H1 (cell line): ENCODE data around the gene RPTN. TPM values are rescaled to one million over a fixed set of nuclear protein-coding genes. Genes with fewer than 3 reads are reported as not detected.

Source experiments
- CTCF ChIA-PET: fragments of 300-600 bp; sonication (Branson Sonifier 250); formaldehyde crosslinking; loops from one replicate; lab custom pipeline; 2021; ENCODE audit not compliant: partially characterized antibody; lab: Charles Lee
- POLR2A ChIA-PET: fragments of 300-600 bp; sonication (Branson Sonifier 250); formaldehyde crosslinking; loops from one replicate; lab custom pipeline; 2021; ENCODE audit warnings: inconsistent platforms; ENCODE audit not compliant: partially characterized antibody; lab: Charles Lee
- DNase-seq, 2 experiments: peaks; one replicate each; pipeline versions ENCODE4 v3.0.0 to v3.0.0-alpha.2; 2010 to 2022; ENCODE audit warnings: low spot score in 2 of 2, low read depth in 1 of 2, mixed read lengths in 1 of 2
- FAIRE-seq: peaks from 2 replicates; lab custom pipeline; 2011; peaks lifted over from hg19 to GRCh38; lab: Jason Lieb, UNC
- H2AFZ ChIP-seq: 2 replicates; pipeline ENCODE4 v1.8.1; 2012; ENCODE audit warnings: low read length, inconsistent platforms
- H2AK5ac ChIP-seq: 2 replicates; pipeline ENCODE4 v1.6.1; 2013; ENCODE audit warnings: low read depth, low read length
- H2BK120ac ChIP-seq: replicated peaks from 2 replicates; pipeline ENCODE3; 2013; ENCODE audit warnings: low read depth, low read length, inconsistent platforms
- H2BK12ac ChIP-seq: 2 replicates; pipeline ENCODE4 v1.6.1; 2013; ENCODE audit warnings: low read depth, low read length
- H2BK15ac ChIP-seq: 2 replicates; pipeline ENCODE4 v1.6.1; 2013; ENCODE audit warnings: low read length
- H2BK20ac ChIP-seq: 2 replicates; pipeline ENCODE4 v1.6.1; 2013; ENCODE audit warnings: low read length
- H2BK5ac ChIP-seq: 2 replicates; pipeline ENCODE4 v1.6.1; 2013; ENCODE audit warnings: low read depth, low read length
- H3K14ac ChIP-seq: 2 replicates; pipeline ENCODE4 v1.6.1; 2013; ENCODE audit warnings: inconsistent platforms; ENCODE audit not compliant: insufficient read length
- H3K18ac ChIP-seq: 2 replicates; pipeline ENCODE4 v1.6.1; 2013; ENCODE audit warnings: low read length; ENCODE audit errors: extremely low read depth
- H3K23ac ChIP-seq: 2 replicates; pipeline ENCODE4 v1.6.1; 2013; ENCODE audit warnings: inconsistent platforms; ENCODE audit not compliant: insufficient read length
- H3K23me2 ChIP-seq: 2 replicates; pipeline ENCODE4 v1.6.1; 2013; ENCODE audit warnings: low read depth, low read length
- H3K27ac ChIP-seq: 2 replicates; pipeline ENCODE4 v1.6.1; 2011; ENCODE audit warnings: low read depth, low read length, inconsistent platforms
- H3K27me3 ChIP-seq, 4 experiments: replicated peaks in 1 of 4; 1 replicate in 1 of 4; 2 replicates in 3 of 4; pipeline versions ENCODE4 v1.6.1 to v1.8.1; 2011 to 2013; ENCODE audit warnings: low read length in 3 of 4, mild to moderate bottlenecking in 3 of 4, inconsistent platforms in 2 of 4, mixed read lengths in 2 of 4, moderate library complexity in 1 of 4; ENCODE audit not compliant: control insufficient read depth in 3 of 4, insufficient read depth in 3 of 4; ENCODE audit errors: extremely low read depth in 1 of 4
- H3K36me3 ChIP-seq, 4 experiments: 2 replicates each; pipeline versions ENCODE4 v1.6.1 to v1.8.1; 2011 to 2013; ENCODE audit warnings: mild to moderate bottlenecking in 4 of 4, low read length in 3 of 4, moderate library complexity in 2 of 4, control low read depth in 1 of 4, inconsistent platforms in 1 of 4; ENCODE audit not compliant: insufficient read depth in 4 of 4, control insufficient read depth in 2 of 4
- H3K4ac ChIP-seq: replicated peaks from 2 replicates; pipeline ENCODE3; 2013; ENCODE audit warnings: low read length, low read depth, mixed read lengths, inconsistent platforms; ENCODE audit not compliant: insufficient read length
- H3K4me1 ChIP-seq, 4 experiments: replicated peaks in 1 of 4; 1 replicate in 1 of 4; 2 replicates in 3 of 4; pipeline versions ENCODE4 v1.6.1 to v1.8.1; 2011 to 2013; ENCODE audit warnings: low read length in 3 of 4, inconsistent platforms in 2 of 4, mixed read lengths in 1 of 4; ENCODE audit not compliant: insufficient read depth in 4 of 4, control insufficient read depth in 3 of 4
- H3K4me2 ChIP-seq, 2 experiments: 2 replicates each; pipeline versions ENCODE4 v1.6.1 to v1.8.1; 2011 to 2013; ENCODE audit warnings: low read depth in 2 of 2, low read length in 2 of 2, control low read depth in 1 of 2, inconsistent platforms in 1 of 2, mild to moderate bottlenecking in 1 of 2; ENCODE audit not compliant: insufficient read depth in 1 of 2
- H3K4me3 ChIP-seq, 4 experiments: fragments of 200-600, 300-600 bp in 1 of 4; sonication (generic), shearing (Covaris generic), sonication (Bioruptor Twin) in 1 of 4; 2 replicates each; pipeline versions ENCODE4 v1.5.1 to v1.8.1; 2011 to 2016; ENCODE audit warnings: low read length in 4 of 4, low read depth in 3 of 4, control low read depth in 2 of 4, inconsistent platforms in 2 of 4, mild to moderate bottlenecking in 2 of 4, mixed read lengths in 1 of 4, moderate library complexity in 1 of 4; ENCODE audit not compliant: insufficient read depth in 2 of 4; ENCODE audit errors: extremely low read depth in 1 of 4
- H3K56ac ChIP-seq: replicated peaks from 2 replicates; pipeline ENCODE3; 2013; ENCODE audit warnings: low read depth, mild to moderate bottlenecking, mixed read lengths, low read length, inconsistent platforms; ENCODE audit not compliant: insufficient read length
- H3K79me1 ChIP-seq: 2 replicates; pipeline ENCODE4 v1.6.1; 2013; ENCODE audit warnings: low read depth, low read length, control low read depth
- H3K79me2 ChIP-seq, 2 experiments: 2 replicates each; pipeline versions ENCODE4 v1.6.1 to v1.8.1; 2012 to 2013; ENCODE audit warnings: low read length in 2 of 2, mild to moderate bottlenecking in 2 of 2, inconsistent platforms in 1 of 2; ENCODE audit not compliant: insufficient read depth in 2 of 2, control insufficient read depth in 1 of 2
- H3K9ac ChIP-seq, 4 experiments: replicated peaks in 1 of 4; 1 replicate in 1 of 4; 2 replicates in 3 of 4; pipeline versions ENCODE4 v1.6.1 to v1.8.1; 2011 to 2013; ENCODE audit warnings: low read depth in 3 of 4, low read length in 3 of 4, control low read depth in 2 of 4, mild to moderate bottlenecking in 2 of 4, moderate library complexity in 2 of 4, inconsistent platforms in 1 of 4; ENCODE audit errors: extremely low read depth in 1 of 4
- H3K9me3 ChIP-seq, 2 experiments: 2 replicates each; pipeline versions ENCODE4 v1.6.1 to v1.8.1; 2012 to 2013; ENCODE audit warnings: mild to moderate bottlenecking in 2 of 2, moderate library complexity in 2 of 2, control low read depth in 1 of 2, inconsistent platforms in 1 of 2, low read depth in 1 of 2, low read length in 1 of 2, mixed read lengths in 1 of 2; ENCODE audit not compliant: insufficient read depth in 2 of 2
- H4K20me1 ChIP-seq, 2 experiments: replicated peaks in 1 of 2; 2 replicates each; pipeline versions ENCODE3 to v1.8.1; 2011 to 2013; ENCODE audit warnings: inconsistent platforms in 2 of 2, low read length in 2 of 2, mild to moderate bottlenecking in 1 of 2; ENCODE audit not compliant: insufficient read depth in 2 of 2, control insufficient read depth in 1 of 2
- H4K5ac ChIP-seq: 2 replicates; pipeline ENCODE4 v1.6.1; 2013; ENCODE audit warnings: low read length, low read depth, mixed read lengths, inconsistent platforms; ENCODE audit not compliant: insufficient read length
- H4K8ac ChIP-seq: 2 replicates; pipeline ENCODE4 v1.8.0; 2013; ENCODE audit warnings: mild to moderate bottlenecking, moderate library complexity, low read length, inconsistent platforms; ENCODE audit not compliant: insufficient read depth; ENCODE audit errors: extremely low read depth
- H4K91ac ChIP-seq: replicated peaks from 2 replicates; pipeline ENCODE3; 2013; ENCODE audit warnings: low read length, mixed read lengths, inconsistent platforms; ENCODE audit not compliant: insufficient read length
- ASH2L ChIP-seq: fragments of 200-600, 300-600 bp; sonication (generic); IDR thresholded peaks from one replicate; pipeline ENCODE4 v1.7.1; 2017; ENCODE audit warnings: low read length
- CHD2 ChIP-seq: IDR thresholded peaks from 2 replicates; pipeline ENCODE4 v1.6.1; 2012; ENCODE audit warnings: low read length, improper control_type of control experiment
- CTBP2 ChIP-seq: IDR thresholded peaks from 2 replicates; pipeline ENCODE4 v1.7.0; 2011; ENCODE audit warnings: borderline replicate concordance, mild to moderate bottlenecking, moderate library complexity, mixed read lengths, low read length; ENCODE audit not compliant: insufficient read depth, insufficient read length
- CTCF ChIP-seq, 3 experiments: IDR thresholded peaks; 1 replicate in 2 of 3; 2 replicates in 1 of 3; pipeline versions ENCODE4 v1.5.1 to v1.6.1; 2011; ENCODE audit warnings: low read length in 3 of 3, mild to moderate bottlenecking in 3 of 3, inconsistent platforms in 2 of 3, low read depth in 1 of 3, moderate library complexity in 1 of 3; ENCODE audit not compliant: insufficient read depth in 1 of 3; ENCODE audit errors: control extremely low read depth in 1 of 3
- HDAC6 ChIP-seq: IDR thresholded peaks from one replicate; pipeline ENCODE4 v1.7.1; 2012; ENCODE audit warnings: low read depth, mild to moderate bottlenecking, inconsistent platforms, low read length, moderate library complexity
- KDM5A ChIP-seq: fragments of 200-600 bp; IDR thresholded peaks from 2 replicates; pipeline ENCODE4 v1.7.1; 2012; ENCODE audit warnings: mild to moderate bottlenecking, low read length, inconsistent platforms, mixed read lengths
- NRF1 ChIP-seq: IDR thresholded peaks from 2 replicates; pipeline ENCODE4 v1.6.1; 2011; ENCODE audit warnings: mild to moderate bottlenecking, low read depth, low read length, improper control_type of control experiment
- POLR2AphosphoS5 ChIP-seq: IDR thresholded peaks from 2 replicates; pipeline ENCODE4 v1.6.1; 2011; ENCODE audit warnings: low read depth, low read length
- POU5F1 ChIP-seq: IDR thresholded peaks from 2 replicates; pipeline ENCODE4 v1.6.1; 2011; ENCODE audit warnings: low read depth, mild to moderate bottlenecking, low read length, moderate library complexity
- RBBP5 ChIP-seq: IDR thresholded peaks from 2 replicates; pipeline ENCODE4 v1.7.1; 2012; ENCODE audit warnings: low read depth, mild to moderate bottlenecking, inconsistent platforms, low read length, moderate library complexity, borderline replicate concordance
- SP1 ChIP-seq: IDR thresholded peaks from 2 replicates; pipeline ENCODE4 v1.6.1; 2011; ENCODE audit warnings: low read depth, low read length
- SUZ12 ChIP-seq: fragments of 200-600 bp; sonication (generic); IDR thresholded peaks from 2 replicates; pipeline ENCODE4 v1.6.1; 2012; ENCODE audit warnings: mild to moderate bottlenecking, inconsistent platforms, low read length, moderate library complexity, mixed read lengths
- ZNF274 ChIP-seq: IDR thresholded peaks from 2 replicates; pipeline ENCODE4 v1.7.0; 2012; ENCODE audit warnings: low read length, borderline replicate concordance; ENCODE audit errors: extremely low read depth
- WGBS, 2 experiments: shearing (Covaris generic) in 1 of 2; methylation state at CpG; one replicate each; pipeline versions ENCODE4 v1.1.6 to v1.1.7; 2013 to 2015; ENCODE audit warnings: low lambda C conversion rate in 2 of 2, mixed read lengths in 2 of 2, inconsistent platforms in 1 of 2, low coverage in 1 of 2, missing lambda C conversion rate in 1 of 2; ENCODE audit not compliant: insufficient replicate concordance in 2 of 2, insufficient coverage in 1 of 2, insufficient read length in 1 of 2; ENCODE audit errors: extremely low coverage in 1 of 2, missing lambda C conversion rate in 1 of 2; 5-methylcytosine and 5-hydroxymethylcytosine counted together
- polyA plus RNA-seq, 7 experiments: library from polyadenylated mRNA; depleted of rRNA in 3 of 7; stranded (reverse) in 5 of 7; unstranded in 2 of 7; fragments of >200 nt in 5 of 7; fragments of 200-250 nt in 2 of 7; gene quantifications; 1 replicate in 5 of 7; 2 replicates in 1 of 7; 4 replicates in 1 of 7; pipeline versions ENCODE4 v1.2.1 to v1.2.3, GENCODE V29; 2011 to 2013; ENCODE audit warnings: missing spikeins in 2 of 7, mixed read lengths in 2 of 7
- total RNA-seq: library from RNA; stranded (reverse); fragmentation: NEBNext Ultra II Directional; extraction: Animal tissue kit (Norgen Biotek cat#: 25700); gene quantifications from 2 replicates; pipeline ENCODE4 v1.2.1, GENCODE V29; 2021

Gene RPTN
- total and polyA plus RNA-seq, 2 of the 8 experiments (the other 6 are each of a cell fraction or from before 2014, with no cell fraction given), result not detected

DNA sequence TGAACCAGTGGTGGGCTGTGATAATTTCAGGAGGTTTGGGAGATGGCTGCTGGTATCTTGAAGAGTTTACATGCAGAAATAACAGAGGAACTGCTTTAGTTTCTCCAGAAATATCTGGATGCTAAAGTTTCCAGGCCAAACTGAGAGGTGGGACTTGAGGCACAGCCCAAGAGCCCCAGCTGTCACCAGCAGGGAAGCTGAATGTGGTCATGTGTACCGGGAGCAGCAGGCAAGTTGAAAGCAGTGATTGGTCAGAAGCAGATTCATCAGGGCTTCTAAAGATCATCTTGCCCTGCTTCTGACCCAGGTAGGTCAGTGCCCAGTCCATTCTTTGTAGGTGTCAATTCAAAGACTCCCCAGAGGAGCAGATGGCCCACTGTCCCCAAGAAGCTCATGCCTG is 7.9 kb upstream of the RPTN start:
- Histone ChIP-seq H3K4me1 (no peaks in the 10 kb centered on the region), H2BK120ac (no peak overlapping the region), H2BK12ac (no peak overlapping the region), H4K91ac (no peak overlapping the region), H2BK5ac (no peak overlapping the region), H2BK15ac (no peak overlapping the region), H3K4ac (no peak overlapping the region), H3K56ac (no peak overlapping the region), H3K4me2 (no peak overlapping the region), H4K8ac (no peak overlapping the region), H3K23ac (no peak overlapping the region), H3K18ac (no peak overlapping the region), H4K20me1 (no peaks in the 10 kb centered on the region), H3K79me2 (no peaks in the 10 kb centered on the region), H4K5ac (no peak overlapping the region), H3K27me3 (no peaks in the 10 kb centered on the region), H3K79me1 (no peaks in the 10 kb centered on the region), H3K36me3 (no peaks in the 10 kb centered on the region), H3K9ac (no peak overlapping the region), H3K27ac (no peak overlapping the region), H2AFZ (no peak overlapping the region), H3K14ac (no peak overlapping the region), H2AK5ac (no peak overlapping the region), H3K23me2 (no peaks in the 10 kb centered on the region), H2BK20ac (no peak overlapping the region), H3K9me3 (peaks cover 64 to 82% of the 10 kb centered on the region in 2 experiments), H3K4me3 (no peak overlapping the region)
- 44% methylated on average over 1 of the region's 1 CpG; no CpG with 5 or more reads in 1 of the 2 experiments for WGBS, 2 experiments
- FAIRE-seq, result no peak
- no peak for DNase-seq
- ChIA-PET POLR2A (no interaction called here), CTCF (no interaction called here)
- TF ChIP-seq SUZ12 (no peak), SP1 (no peak), NRF1 (no peak), KDM5A (no peak), ZNF274 (no peak), CHD2 (no peak), HDAC6 (no peak), CTCF (IDR thresholded peaks at IDR 0.05; ENCODE audit: control extremely low read depth in 1 of 3, insufficient read depth in 1 of 3, low read depth in 1 of 3, low read length in 3 of 3) (no peak), RBBP5 (no peak), CTBP2 (no peak), POLR2AphosphoS5 (no peak), POU5F1 (no peak), ASH2L (no peak)
